ENCODE results near the gene PCYT1A. TPM values are rescaled to one million over a fixed set of nuclear protein-coding genes. Genes with fewer than 3 reads are reported as not detected.

Gene PCYT1A
- total and polyA plus RNA-seq, 2 of the 13 experiments (the other 11 are each of a cell fraction or from before 2014, with no cell fraction given): 26.4 to 45.3 TPM

GRCh38 chr3:196180346-196180745 lies 107.2 kb downstream of the PCYT1A start:
- H3K27me3 ChIP-seq (ENCODE audit: control insufficient read depth in 1 of 2, insufficient read depth in 2 of 2, low read length in 2 of 2): peaks cover 1 to 16% of the 10 kb centered on the region in 2 experiments; a peak in 2 of 5 replicates
- ATAC-seq (no peak), FAIRE-seq (no peak), DNase-seq (ENCODE audit: low spot score) (no peak)
- H3K9ac ChIP-seq (ENCODE audit: insufficient read depth, low read depth, low read length): no peak overlapping the region
- no peaks in the 10 kb centered on the region for H4K20me1 ChIP-seq (ENCODE audit: insufficient read depth, low read length)
- intact Hi-C loops (cut with micrococcal nuclease; ENCODE audit: unreplicated experiment) (no loop called here), in situ Hi-C loops (cut with HindIII; ENCODE audit: extremely low pct_ligation_motif_present, low pct_unique_long_range_greater_than_20kb) (no loop called here)
- POLR2A ChIA-PET: no interaction called here
- no peak overlapping the region for H3K4me2 ChIP-seq (ENCODE audit: low read depth, low read length)
- no peak overlapping the region for H3K4me3 ChIP-seq (replicated peaks in 1 of 3; ENCODE audit: insufficient read depth in 1 of 3, low read depth in 2 of 3, low read length in 3 of 3)
- no peak overlapping the region for H3K27ac ChIP-seq (ENCODE audit: extremely low read length, insufficient read depth, low read length)
- H2AFZ ChIP-seq (ENCODE audit: low read length): no peak overlapping the region
- CTCF ChIA-PET (ENCODE audit: low intra/inter-chr PET ratio, low total read pairs): no interaction called here
- WGBS (ENCODE audit: low lambda C conversion rate): 36% methylated on average over 9 of the region's 9 CpGs
- no peaks in the 10 kb centered on the region for H3K36me3 ChIP-seq (replicated peaks in 1 of 2; ENCODE audit: control insufficient read depth in 1 of 2, insufficient read depth in 2 of 2, low read length in 2 of 2)
- H3K4me1 ChIP-seq (ENCODE audit: insufficient read depth, low read length): peaks cover 26% of the 10 kb centered on the region
- H3K9me3 ChIP-seq (ENCODE audit: low read length): no peaks in the 10 kb centered on the region
- H3K79me2 ChIP-seq (ENCODE audit: insufficient read depth, low read length): no peaks in the 10 kb centered on the region
- TF ChIP-seq PRDM4 (CRISPR knock-in tag; IDR thresholded peaks at IDR 0.05; ENCODE audit: borderline replicate concordance) (no peak), ZBED4 (CRISPR knock-in tag; IDR thresholded peaks at IDR 0.05; ENCODE audit: borderline replicate concordance) (no peak)
- BruUV-seq (replicated peaks): no TSS peak

Small RNA genes within 50 kb of the gene (small RNA-seq; reads per million reads assigned to genes)
- gene AC069257.2 (ENCODE audit: insufficient read depth in 2 of 3, insufficient read length in 3 of 3, low read depth in 2 of 3, low replicate concordance in 1 of 3): 0 reads per million in 3 experiments
- gene RF00019 (ENCODE audit: insufficient read depth in 2 of 3, insufficient read length in 3 of 3, low read depth in 2 of 3, low replicate concordance in 1 of 3): 0 reads per million in 3 experiments

Other genes with a start within 250 kb of the PCYT1A start
- gene TFRC, start 205.6 kb downstream of the PCYT1A start, total RNA-seq (2016; rRNA removed; fragmentation: Illumina TruSeq; extraction: Trizol): 176 and 274 TPM in 2 replicates
- 171 and 188 TPM in 2 replicates for gene TFRC, start 205.6 kb downstream of the PCYT1A start, polyA plus RNA-seq (2011; rRNA removed)
- 0.22 TPM in 1 of 2 replicates, not detected in the other for gene ZDHHC19, start 76.3 kb downstream of the PCYT1A start, total RNA-seq (2016; rRNA removed; fragmentation: Illumina TruSeq; extraction: Trizol)
- gene ZDHHC19, start 76.3 kb downstream of the PCYT1A start, polyA plus RNA-seq (2011; rRNA removed): 0.53 and 0.97 TPM in 2 replicates
- 3.8 and 4.3 TPM in 2 replicates for gene SLC51A, start 71.2 kb downstream of the PCYT1A start, total RNA-seq (2016; rRNA removed; fragmentation: Illumina TruSeq; extraction: Trizol)
- gene SLC51A, start 71.2 kb downstream of the PCYT1A start, polyA plus RNA-seq (2011; rRNA removed): 48.8 and 96.4 TPM in 2 replicates
- gene DYNLT2B, start 30.5 kb upstream of the PCYT1A start, total RNA-seq (2016; rRNA removed; fragmentation: Illumina TruSeq; extraction: Trizol): 7.0 and 11.2 TPM in 2 replicates
- 4.0 and 4.3 TPM in 2 replicates for gene DYNLT2B, start 30.5 kb upstream of the PCYT1A start, polyA plus RNA-seq (2011; rRNA removed)
- gene TM4SF19, start 50.7 kb upstream of the PCYT1A start, total RNA-seq (2016; rRNA removed; fragmentation: Illumina TruSeq; extraction: Trizol): not detected in 2 replicates
- gene TM4SF19, start 50.7 kb upstream of the PCYT1A start, polyA plus RNA-seq (2011; rRNA removed): 0.05 and 0.36 TPM in 2 replicates
- 12.5 and 21.5 TPM in 2 replicates for gene UBXN7, start 144.7 kb upstream of the PCYT1A start, total RNA-seq (2016; rRNA removed; fragmentation: Illumina TruSeq; extraction: Trizol)
- gene UBXN7, start 144.7 kb upstream of the PCYT1A start, polyA plus RNA-seq (2011; rRNA removed): 11.6 and 15.9 TPM in 2 replicates
- 22.9 and 28.8 TPM in 2 replicates for gene RNF168, start 216.0 kb upstream of the PCYT1A start, total RNA-seq (2016; rRNA removed; fragmentation: Illumina TruSeq; extraction: Trizol)
- 3.4 and 3.7 TPM in 2 replicates for gene RNF168, start 216.0 kb upstream of the PCYT1A start, polyA plus RNA-seq (2011; rRNA removed)
- gene SMCO1, start 227.6 kb upstream of the PCYT1A start, total RNA-seq (2016; rRNA removed; fragmentation: Illumina TruSeq; extraction: Trizol): not detected in 2 replicates
- not detected in 2 replicates for gene SMCO1, start 227.6 kb upstream of the PCYT1A start, polyA plus RNA-seq (2011; rRNA removed)